ENCODE results near the gene PYGO2. TPM values are rescaled to one million over a fixed set of nuclear protein-coding genes. Genes with fewer than 3 reads are reported as not detected.

Gene PYGO2
- total RNA-seq, 1 experiment from 2014 or later, result 37.4 TPM

GRCh38 chr1:154923695-154924094, 37.9 kb downstream of the PYGO2 start:
- Mint-ChIP-seq H3K9me3 (no peaks in the 10 kb centered on the region), H3K36me3 (peaks cover 19% of the 10 kb centered on the region), H3K27me3 (ENCODE audit: low read depth) (no peaks in the 10 kb centered on the region), H3K27ac (no peak overlapping the region), H3K4me3 (no peak overlapping the region), H3K4me1 (no peaks in the 10 kb centered on the region)
- no peak for TF ChIP-seq GTF2I (CRISPR knock-in tag; conservative IDR thresholded peaks at IDR 0.05)
- TF ChIP-seq RELA (CRISPR knock-in tag; IDR thresholded peaks at IDR 0.05; ENCODE audit: borderline replicate concordance), result no peak
- ATAC-seq (no peak), DNase-seq (ENCODE audit: low spot score) (no peak)
- ChIA-PET POLR2A (no interaction called here), CTCF (no interaction called here)

- TF ChIP-seq E2F5 (CRISPR knock-in tag; IDR thresholded peaks at IDR 0.05), result no peak
- TF ChIP-seq RORB (CRISPR knock-in tag; IDR thresholded peaks at IDR 0.05), result no peak
- no peak for TF ChIP-seq NFE2L1 (CRISPR knock-in tag; IDR thresholded peaks at IDR 0.05)
- no peak for TF ChIP-seq E2F4 (CRISPR knock-in tag; IDR thresholded peaks at IDR 0.05; ENCODE audit: borderline replicate concordance, low read depth)
- no peak for TF ChIP-seq ZNF532 (CRISPR knock-in tag; IDR thresholded peaks at IDR 0.05; ENCODE audit: borderline replicate concordance)
- ATAC-seq (no peak), DNase-seq (ENCODE audit: low spot score) (no peak)
- H3K4me3 Mint-ChIP-seq, result no peak overlapping the region
- H3K9me3 Mint-ChIP-seq, result peaks cover 27% of the 10 kb centered on the region
- no peaks in the 10 kb centered on the region; the same call in 1 of the 2 replicates for H3K27me3 Mint-ChIP-seq (ENCODE audit: low read depth)
- H3K27ac Mint-ChIP-seq, result no peak overlapping the region
- peaks cover 7% of the 10 kb centered on the region for H3K36me3 Mint-ChIP-seq
- ChIA-PET POLR2A (no interaction called here), CTCF (interaction anchor here (0.7 to 1.8 kb wide), 11 partner anchors 9 to 172 kb away, joined by 3 to 10 read pairs (median 4); partner anchors contain the start of genes ADAM15, PBXIP1 and PMVK)
- 0 out of 2 replicates have a peak, but pooled peaks cover 3% of the 10 kb centered on the region for H3K4me1 Mint-ChIP-seq
Observed at GRCh38 chr1:154913273-154913672, 48.3 kb downstream of the PYGO2 start.

- H3K9me3 Mint-ChIP-seq, result peaks cover 32% of the 10 kb centered on the region
- 0 out of 2 replicates have a peak, but pooled peaks cover 3% of the 10 kb centered on the region for H3K4me1 Mint-ChIP-seq
- ATAC-seq (no peak), DNase-seq (ENCODE audit: low spot score) (no peak)
- TF ChIP-seq SMAD4 (CRISPR knock-in tag; IDR thresholded peaks at IDR 0.05) (no peak), NFATC4 (CRISPR knock-in tag; IDR thresholded peaks at IDR 0.05) (no peak), ZSCAN18 (CRISPR knock-in tag; IDR thresholded peaks at IDR 0.05) (no peak), NFYB (CRISPR knock-in tag; conservative IDR thresholded peaks at IDR 0.05; ENCODE audit: low read depth) (no peak), FOXP1 (CRISPR knock-in tag; IDR thresholded peaks at IDR 0.05; ENCODE audit: borderline replicate concordance) (no peak), ZNF219 (CRISPR knock-in tag; IDR thresholded peaks at IDR 0.05; ENCODE audit: borderline replicate concordance) (no peak), KAT7 (CRISPR knock-in tag; IDR thresholded peaks at IDR 0.05; ENCODE audit: borderline replicate concordance) (no peak), ZNF281 (CRISPR knock-in tag; IDR thresholded peaks at IDR 0.05) (no peak), CBFB (CRISPR knock-in tag; IDR thresholded peaks at IDR 0.05; ENCODE audit: low read depth) (no peak), ZNF532 (CRISPR knock-in tag; IDR thresholded peaks at IDR 0.05; ENCODE audit: borderline replicate concordance) (no peak), RORB (CRISPR knock-in tag; IDR thresholded peaks at IDR 0.05) (no peak)
- POLR2A ChIA-PET, result no interaction called here
- peaks cover 11% of the 10 kb centered on the region for H3K36me3 Mint-ChIP-seq
- H3K27ac Mint-ChIP-seq, result no peak overlapping the region
- H3K4me3 Mint-ChIP-seq, result no peak overlapping the region
- CTCF ChIA-PET, result interaction anchor here (0.6 to 1.8 kb wide), 14 partner anchors 17 to 366 kb away, joined by 3 to 10 read pairs (median 4); partner anchors contain the start of genes ADAM15, PBXIP1 and PMVK
- H3K27me3 Mint-ChIP-seq (ENCODE audit: low read depth), result peaks cover 3% of the 10 kb centered on the region; the same call in 1 of the 2 replicates
Observed at GRCh38 chr1:154912755-154913154, 48.8 kb downstream of the PYGO2 start.

All from WTC11 (cell line).